Ovary (tissue), 3 donors: Measurements from ENCODE around the gene APOBR.
"Not testable (repeated sequence)": the region's sequence is repeated elsewhere in the genome, so short reads cannot be mapped to it uniquely, and the experiment has no call there.

Experiments used
- POLR2A ChIP-seq: fragments of 450-650 bp; IDR thresholded peaks from one replicate; pipeline ENCODE4 v1.6.1; 2017; ENCODE audit warnings: antibody characterized with exemption, mild to moderate bottlenecking, moderate library complexity
- TF ChIP-seq, protein P1 (sequence below), 3 donors: fragments of 450-650 bp in 2 of 3; fragments of 200-600 bp in 1 of 3; IDR thresholded peaks; one replicate each; pipeline versions ENCODE4 v1.5.1 to v1.8.0; 2016 to 2022; ENCODE audit warnings: antibody characterized with exemption in 3 of 3, mild to moderate bottlenecking in 1 of 3
- donor health status: DM: no; HTN: no; CAD: no.

DNA sequence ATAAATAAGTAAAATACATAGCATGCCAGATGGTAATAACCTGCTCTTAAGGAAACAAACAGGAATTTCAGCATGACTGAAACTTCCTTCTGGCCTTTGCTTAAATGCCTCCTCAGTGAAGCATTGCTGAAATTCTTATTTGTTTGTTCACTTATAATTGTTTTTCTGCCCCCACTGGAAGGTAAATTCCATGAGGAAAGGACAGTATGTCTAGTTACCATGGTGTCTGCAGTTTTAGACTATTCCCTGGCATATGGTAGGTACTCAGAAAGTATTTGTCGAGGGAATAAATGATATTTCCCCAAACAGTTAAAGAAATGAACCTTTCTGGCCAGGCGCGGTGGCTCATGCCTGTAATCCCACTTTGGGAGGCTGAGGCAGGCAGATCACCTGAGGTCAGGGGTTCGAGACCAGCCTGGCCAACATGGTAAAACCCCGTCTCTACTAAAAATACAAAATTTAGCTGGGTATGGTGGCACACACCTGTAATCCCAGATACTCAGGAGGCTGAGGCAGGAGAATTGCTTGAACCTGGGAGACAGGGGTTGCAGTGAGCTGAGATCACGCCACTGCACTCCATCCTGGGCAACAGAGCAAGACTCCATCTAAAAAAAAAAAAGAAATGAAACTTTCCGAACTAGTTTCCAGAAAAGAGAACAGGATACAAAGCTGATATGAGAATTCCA, 32.8 kb downstream of the APOBR start:
- TF ChIP-seq, protein P1, sequence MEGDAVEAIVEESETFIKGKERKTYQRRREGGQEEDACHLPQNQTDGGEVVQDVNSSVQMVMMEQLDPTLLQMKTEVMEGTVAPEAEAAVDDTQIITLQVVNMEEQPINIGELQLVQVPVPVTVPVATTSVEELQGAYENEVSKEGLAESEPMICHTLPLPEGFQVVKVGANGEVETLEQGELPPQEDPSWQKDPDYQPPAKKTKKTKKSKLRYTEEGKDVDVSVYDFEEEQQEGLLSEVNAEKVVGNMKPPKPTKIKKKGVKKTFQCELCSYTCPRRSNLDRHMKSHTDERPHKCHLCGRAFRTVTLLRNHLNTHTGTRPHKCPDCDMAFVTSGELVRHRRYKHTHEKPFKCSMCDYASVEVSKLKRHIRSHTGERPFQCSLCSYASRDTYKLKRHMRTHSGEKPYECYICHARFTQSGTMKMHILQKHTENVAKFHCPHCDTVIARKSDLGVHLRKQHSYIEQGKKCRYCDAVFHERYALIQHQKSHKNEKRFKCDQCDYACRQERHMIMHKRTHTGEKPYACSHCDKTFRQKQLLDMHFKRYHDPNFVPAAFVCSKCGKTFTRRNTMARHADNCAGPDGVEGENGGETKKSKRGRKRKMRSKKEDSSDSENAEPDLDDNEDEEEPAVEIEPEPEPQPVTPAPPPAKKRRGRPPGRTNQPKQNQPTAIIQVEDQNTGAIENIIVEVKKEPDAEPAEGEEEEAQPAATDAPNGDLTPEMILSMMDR (IDR thresholded peaks at IDR 0.05): not testable (repeated sequence)
- not testable (repeated sequence) for TF ChIP-seq POLR2A
